ENCODE measurements around the gene XPR1.

Gene XPR1

GRCh38 chr1:180920702-180921101, 288.9 kb downstream of the XPR1 start:
- Histone ChIP-seq H3K9me3 (ENCODE audit: severe bottlenecking) (no peaks in the 10 kb centered on the region), H3K36me3 (no peaks in the 10 kb centered on the region)
- DNase-seq = no peak

GRCh38 chr1:180921386-180921785, 289.6 kb downstream of the XPR1 start:
- Histone ChIP-seq H3K27me3 (ENCODE audit: insufficient read depth, low read depth, severe bottlenecking) (no peaks in the 10 kb centered on the region), H3K9me3 (ENCODE audit: severe bottlenecking) (no peaks in the 10 kb centered on the region), H3K27ac (no peak overlapping the region), H3K36me3 (no peaks in the 10 kb centered on the region), H3K4me3 (ENCODE audit: low read depth, low read length) (no peak overlapping the region)
- no peak for TF ChIP-seq CTCF (IDR thresholded peaks at IDR 0.05; ENCODE audit: low read depth, low read length)
- no peak for DNase-seq

More at GRCh38 chr1:180920702-180921101, 288.9 kb downstream of the XPR1 start:
- no peak overlapping the region for H3K4me3 ChIP-seq (ENCODE audit: low read depth, low read length)
- no peaks in the 10 kb centered on the region for H3K27me3 ChIP-seq (ENCODE audit: insufficient read depth, low read depth, severe bottlenecking)
- H3K27ac ChIP-seq = no peak overlapping the region
- TF ChIP-seq CTCF (IDR thresholded peaks at IDR 0.05; ENCODE audit: low read depth, low read length) = peak; percentile 16; the same call in 1 of the 2 replicates

DNA sequence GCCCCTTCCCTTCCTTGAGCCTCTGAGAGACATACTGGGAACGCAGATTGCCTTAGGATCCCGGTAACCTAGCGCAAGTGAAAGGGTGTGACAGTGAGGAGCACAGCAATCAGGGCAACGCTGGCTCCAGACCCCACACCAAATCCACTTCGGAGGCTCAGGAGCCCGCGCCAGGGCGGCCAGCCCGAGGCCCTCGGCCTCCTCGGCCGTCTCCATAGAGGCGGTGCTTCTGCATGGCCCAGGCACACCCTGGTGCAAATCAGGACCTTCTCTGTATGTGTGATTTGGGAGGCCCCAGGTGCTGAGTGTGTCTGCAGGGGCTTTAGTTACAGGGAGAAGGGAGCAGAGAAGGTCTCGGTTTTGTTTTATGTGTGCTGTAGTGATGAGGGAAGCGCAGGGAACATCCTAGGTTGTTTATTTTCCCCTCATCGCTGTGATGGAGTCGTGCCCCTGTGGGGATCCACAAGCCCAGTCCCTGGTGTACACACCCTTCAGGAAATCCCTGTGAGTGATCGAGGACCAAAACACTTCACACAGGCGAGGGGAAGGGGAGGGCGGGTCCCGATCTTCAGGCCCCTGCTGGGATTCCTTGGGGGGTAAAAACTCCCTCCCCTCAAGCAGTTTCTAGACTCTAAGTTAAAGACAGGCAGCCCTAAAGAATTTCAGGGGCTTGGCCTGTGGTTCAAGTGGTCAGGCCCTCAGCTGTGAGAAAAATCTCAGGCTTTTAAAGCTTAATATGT, 290.2 kb downstream of the XPR1 start:
- Histone ChIP-seq H3K9me3 (ENCODE audit: severe bottlenecking) (no peaks in the 10 kb centered on the region), H3K36me3 (no peaks in the 10 kb centered on the region), H3K4me3 (ENCODE audit: low read depth, low read length) (no peak overlapping the region), H3K27ac (no peak overlapping the region), H3K27me3 (ENCODE audit: insufficient read depth, low read depth, severe bottlenecking) (no peaks in the 10 kb centered on the region)
- no peak for DNase-seq
- TF ChIP-seq CTCF (IDR thresholded peaks at IDR 0.05; ENCODE audit: low read depth, low read length) = no peak

- no peak overlapping the region for H3K4me3 ChIP-seq (ENCODE audit: low read depth, low read length)
- no peak for TF ChIP-seq CTCF (IDR thresholded peaks at IDR 0.05; ENCODE audit: low read depth, low read length)
- H3K27ac ChIP-seq = no peak overlapping the region
- H3K27me3 ChIP-seq (ENCODE audit: insufficient read depth, low read depth, severe bottlenecking) = no peaks in the 10 kb centered on the region
- H3K9me3 ChIP-seq (ENCODE audit: severe bottlenecking) = no peaks in the 10 kb centered on the region
- no peaks in the 10 kb centered on the region for H3K36me3 ChIP-seq
- DNase-seq = no peak
Observed at GRCh38 chr1:180922631-180923015, 290.8 kb downstream of the XPR1 start.

GRCh38 chr1:180923021-180923841, 291.4 kb downstream of the XPR1 start:
- Histone ChIP-seq H3K27ac (no peak overlapping the region), H3K9me3 (ENCODE audit: severe bottlenecking) (no peaks in the 10 kb centered on the region), H3K27me3 (ENCODE audit: insufficient read depth, low read depth, severe bottlenecking) (no peaks in the 10 kb centered on the region), H3K4me3 (ENCODE audit: low read depth, low read length) (no peak overlapping the region), H3K36me3 (no peaks in the 10 kb centered on the region)
- TF ChIP-seq CTCF (IDR thresholded peaks at IDR 0.05; ENCODE audit: low read depth, low read length) = no peak
- DNase-seq = peak; percentile 33
